A549 (cell line): Measurements from ENCODE around the gene ARL8B.

Experiments used
- JUNB ChIP-seq: fragments of >200 bp; sonication (Bioruptor Twin); formaldehyde crosslinking; IDR thresholded peaks from 2 replicates; pipeline ENCODE4 v1.6.1; 2016
- KDM1A ChIP-seq: fragments of 200-600 bp; sonication (generic); IDR thresholded peaks from 2 replicates; pipeline ENCODE4 v1.6.1; 2016; ENCODE audit warnings: low read depth, mild to moderate bottlenecking
- MAX ChIP-seq: IDR thresholded peaks from 2 replicates; pipeline ENCODE4 v1.6.1; 2012

GRCh38 chr3:5205165-5205941 is 83.3 kb downstream of the ARL8B start:
- TF ChIP-seq KDM1A, result no peak
- TF ChIP-seq JUNB, result no peak
- no peak for TF ChIP-seq MAX
